Prostate gland (tissue), 1 donor: ENCODE results near the gene ST6GALNAC3.

Source experiments
- POLR2A ChIP-seq: fragments of 450-650 bp; IDR thresholded peaks from one replicate; pipeline ENCODE4 v1.6.1; 2016; ENCODE audit warnings: antibody characterized with exemption, mild to moderate bottlenecking
- POLR2AphosphoS5 ChIP-seq: sonication (generic); formaldehyde crosslinking; IDR thresholded peaks from one replicate; pipeline ENCODE4 v1.6.1; 2017; ENCODE audit warnings: antibody characterized with exemption

GRCh38 chr1:76402128-76402527 is 327.6 kb downstream of the ST6GALNAC3 start:
- TF ChIP-seq POLR2A = no peak
- no peak for TF ChIP-seq POLR2AphosphoS5
